BLaER1 treated with 17β-estradiol and CSF1 and Interleukin-3, amounts not matched to agents 10 nM and 100 nM (cell line): ENCODE measurements around the gene SPRR2D.

Experiments
- H3K27ac ChIP-seq, 11 experiments: shearing (Covaris generic); formaldehyde crosslinking; 2 replicates each; pipeline ENCODE4 v1.8.1; 2022
- H3K27me3 ChIP-seq, 11 experiments: shearing (Covaris generic); formaldehyde crosslinking; 2 replicates each; pipeline ENCODE4 v1.8.1; 2022
- H3K36me3 ChIP-seq, 11 experiments: shearing (Covaris generic); formaldehyde crosslinking; 2 replicates each; pipeline ENCODE4 v1.8.1; 2022
- H3K4me1 ChIP-seq, 10 experiments: shearing (Covaris generic); formaldehyde crosslinking; 2 replicates each; pipeline ENCODE4 v1.8.1; 2022
- H3K4me2 ChIP-seq, 11 experiments: shearing (Covaris generic); formaldehyde crosslinking; 2 replicates each; pipeline ENCODE4 v1.8.1; 2022
- H3K4me3 ChIP-seq, 10 experiments: shearing (Covaris generic); formaldehyde crosslinking; 2 replicates each; pipeline ENCODE4 v1.8.1; 2022
- H3K9ac ChIP-seq, 11 experiments: shearing (Covaris generic); formaldehyde crosslinking; 2 replicates each; pipeline ENCODE4 v1.8.1; 2022
- H3K9me3 ChIP-seq, 11 experiments: shearing (Covaris generic); formaldehyde crosslinking; replicated peaks in 1 of 11; 2 replicates each; pipeline ENCODE4 v1.8.1; 2022
- H4K20me1 ChIP-seq, 11 experiments: shearing (Covaris generic); formaldehyde crosslinking; 2 replicates each; pipeline ENCODE4 v1.8.1; 2022
- Cebpa-rat ChIP-seq, 11 experiments: shearing (Covaris generic); IDR thresholded peaks; 2 replicates each; pipeline ENCODE4 v1.8.1; 2022

SPRR2D gene

GRCh38 chr1:152998476-152998875 lies 42.4 kb downstream of the SPRR2D start:
- H4K20me1 ChIP-seq = no peaks in the 10 kb centered on the region
- no peak overlapping the region for H3K4me2 ChIP-seq
- peaks cover 0 to 6% (median 0%) of the 10 kb centered on the region in 11 experiments; a peak in 2 of 22 replicates for H3K27me3 ChIP-seq
- TF ChIP-seq Cebpa-rat (IDR thresholded peaks at IDR 0.05) = no peak
- H3K9ac ChIP-seq = no peak overlapping the region
- H3K4me3 ChIP-seq = no peak overlapping the region
- peaks cover 0 to 13% (median 8%) of the 10 kb centered on the region in 10 experiments; a peak in 16 of 20 replicates for H3K4me1 ChIP-seq
- peaks cover 8 to 13% (median 10%) of the 10 kb centered on the region in 11 experiments; a peak in 19 of 22 replicates for H3K9me3 ChIP-seq
- H3K27ac ChIP-seq = no peak overlapping the region
- no peaks in the 10 kb centered on the region for H3K36me3 ChIP-seq

GRCh38 chr1:152997901-152998300 lies 43.0 kb downstream of the SPRR2D start:
- H3K27ac ChIP-seq = no peak overlapping the region
- H3K36me3 ChIP-seq = no peaks in the 10 kb centered on the region
- H3K9ac ChIP-seq = no peak overlapping the region
- peaks cover 0 to 6% (median 0%) of the 10 kb centered on the region in 11 experiments; a peak in 2 of 22 replicates for H3K27me3 ChIP-seq
- no peak overlapping the region for H3K4me3 ChIP-seq
- no peaks in the 10 kb centered on the region for H4K20me1 ChIP-seq
- peaks cover 8 to 13% (median 10%) of the 10 kb centered on the region in 11 experiments; a peak in 19 of 22 replicates for H3K9me3 ChIP-seq
- no peak for TF ChIP-seq Cebpa-rat (IDR thresholded peaks at IDR 0.05)
- H3K4me2 ChIP-seq = no peak overlapping the region
- peaks cover 0 to 13% (median 8%) of the 10 kb centered on the region in 10 experiments; a peak in 16 of 20 replicates for H3K4me1 ChIP-seq

- H3K27me3 ChIP-seq = peaks cover 0 to 6% (median 0%) of the 10 kb centered on the region in 11 experiments; a peak in 1 of 22 replicates
- H3K4me3 ChIP-seq = no peak overlapping the region
- no peak overlapping the region for H3K27ac ChIP-seq
- H4K20me1 ChIP-seq = no peaks in the 10 kb centered on the region
- TF ChIP-seq Cebpa-rat (IDR thresholded peaks at IDR 0.05) = no peak
- H3K36me3 ChIP-seq = no peaks in the 10 kb centered on the region
- H3K9ac ChIP-seq = no peak overlapping the region
- H3K9me3 ChIP-seq = peaks cover 8 to 13% (median 10%) of the 10 kb centered on the region in 11 experiments; a peak in 19 of 22 replicates
- H3K4me1 ChIP-seq = peaks cover 0 to 7% (median 2%) of the 10 kb centered on the region in 10 experiments; a peak in 7 of 20 replicates
- no peak overlapping the region for H3K4me2 ChIP-seq
Observed at GRCh38 chr1:152996633-152997400, 44.1 kb downstream of the SPRR2D start.

- peaks cover 8 to 13% (median 10%) of the 10 kb centered on the region in 11 experiments; a peak in 19 of 22 replicates for H3K9me3 ChIP-seq
- no peak overlapping the region for H3K27ac ChIP-seq
Observed at GRCh38 chr1:152995842-152996241, 45.1 kb downstream of the SPRR2D start.

DNA sequence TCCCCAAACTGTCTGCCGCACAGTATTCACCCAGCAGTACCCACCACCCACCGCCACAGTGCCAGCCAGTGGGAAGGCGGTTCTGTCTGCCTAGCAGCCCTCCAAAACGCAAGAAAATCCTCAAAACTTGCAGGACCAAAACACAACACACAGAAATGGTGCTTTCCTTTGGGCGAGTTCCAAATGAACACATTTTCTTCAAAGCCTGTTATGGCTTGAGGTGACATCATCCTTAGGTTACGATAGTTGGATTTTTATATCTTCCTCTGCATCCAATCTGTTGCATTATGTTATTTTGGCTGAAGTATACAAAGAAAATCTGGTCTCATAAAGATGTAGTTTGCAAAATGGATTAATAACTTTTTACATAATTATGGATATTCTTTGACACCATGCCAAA lies 47.7 kb downstream of the SPRR2D start:
- H3K9me3 ChIP-seq = peaks cover 8 to 13% (median 10%) of the 10 kb centered on the region in 11 experiments; a peak in 19 of 22 replicates
- no peak overlapping the region for H3K9ac ChIP-seq
- no peak for TF ChIP-seq Cebpa-rat (IDR thresholded peaks at IDR 0.05)
- H3K4me3 ChIP-seq = no peak overlapping the region
- H3K36me3 ChIP-seq = no peaks in the 10 kb centered on the region
- H3K4me1 ChIP-seq = no peaks in the 10 kb centered on the region
- peaks cover 0 to 6% (median 0%) of the 10 kb centered on the region in 11 experiments; a peak in 1 of 22 replicates for H3K27me3 ChIP-seq
- no peak overlapping the region for H3K4me2 ChIP-seq
- H4K20me1 ChIP-seq = no peaks in the 10 kb centered on the region
- H3K27ac ChIP-seq = no peak overlapping the region

More at GRCh38 chr1:152995842-152996241, 45.1 kb downstream of the SPRR2D start:
- H3K4me1 ChIP-seq = peaks cover 0 to 7% (median 2%) of the 10 kb centered on the region in 10 experiments; a peak in 6 of 20 replicates
- H4K20me1 ChIP-seq = no peaks in the 10 kb centered on the region
- H3K27me3 ChIP-seq = peaks cover 0 to 6% (median 0%) of the 10 kb centered on the region in 11 experiments; a peak in 1 of 22 replicates
- H3K36me3 ChIP-seq = no peaks in the 10 kb centered on the region
- H3K4me3 ChIP-seq = no peak overlapping the region
- no peak overlapping the region for H3K9ac ChIP-seq
- no peak overlapping the region for H3K4me2 ChIP-seq
- no peak for TF ChIP-seq Cebpa-rat (IDR thresholded peaks at IDR 0.05)
